ENCODE data around the gene DEPP1.
A peak's percentile ranks its signal among the peaks of the same experiment; 100 is the strongest.

DEPP1 gene

DNA sequence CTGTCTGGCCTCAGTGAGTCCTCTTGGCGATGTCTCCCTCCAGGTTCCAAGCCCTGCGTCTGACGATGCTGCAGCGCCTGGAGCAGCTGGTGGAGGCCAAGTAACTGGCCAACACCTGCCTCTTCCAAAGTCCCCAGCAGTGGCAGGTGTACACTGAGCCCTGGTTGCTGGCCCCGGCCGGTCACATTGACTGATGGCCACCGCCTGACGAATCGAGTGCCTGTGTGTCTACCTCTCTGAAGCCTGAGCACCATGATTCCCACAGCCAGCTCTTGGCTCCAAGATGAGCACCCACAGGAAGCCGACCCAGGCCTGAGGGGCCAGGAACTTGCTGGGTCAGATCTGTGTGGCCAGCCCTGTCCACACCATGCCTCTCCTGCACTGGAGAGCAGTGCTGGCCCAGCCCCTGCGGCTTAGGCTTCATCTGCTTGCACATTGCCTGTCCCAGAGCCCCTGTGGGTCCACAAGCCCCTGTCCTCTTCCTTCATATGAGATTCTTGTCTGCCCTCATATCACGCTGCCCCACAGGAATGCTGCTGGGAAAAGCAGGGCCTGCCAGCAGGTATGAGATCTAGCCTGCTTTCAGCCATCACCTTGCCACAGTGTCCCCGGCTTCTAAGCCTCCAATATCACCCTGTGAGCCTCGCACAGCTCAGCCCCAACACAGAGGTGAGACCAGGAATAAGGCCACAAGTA is 14.8 kb upstream of the DEPP1 start:
- H3K36me3 ChIP-seq (ENCODE audit: control insufficient read depth in 4 of 4, insufficient read depth in 4 of 4, low read length in 3 of 4) = no peaks in the 10 kb centered on the region
- 97% methylated on average over 14 of the region's 14 CpGs for WGBS (ENCODE audit: insufficient coverage)
- no peak overlapping the region for H3K4me3 ChIP-seq (ENCODE audit: control insufficient read depth in 1 of 7, extremely low read depth in 1 of 7, insufficient read depth in 4 of 7, low read depth in 2 of 7, low read length in 6 of 7)
- H3K27me3 ChIP-seq (replicated peaks in 2 of 5; ENCODE audit: control insufficient read depth in 4 of 5, insufficient read depth in 5 of 5, low read length in 4 of 5) = no peaks in the 10 kb centered on the region
- ChIA-PET CTCF (interaction anchor here (1.7 to 9.8 kb wide), 4 partner anchors 10 to 69 kb away, joined by 4 to 84 read pairs (median 26); partner anchors contain the start of gene DEPP1), POLR2A (no interaction called here)
- no peak for DNase-seq
- no peaks in the 10 kb centered on the region for H3K9me3 ChIP-seq (ENCODE audit: control extremely low read depth in 1 of 5, control insufficient read depth in 4 of 5, insufficient read depth in 2 of 5, low read depth in 1 of 5, low read length in 4 of 5)
- peaks cover 9 to 62% (median 44%) of the 10 kb centered on the region in 4 experiments for H3K4me1 ChIP-seq (ENCODE audit: control extremely low read depth in 1 of 4, control insufficient read depth in 4 of 4, insufficient read depth in 4 of 4, low read length in 3 of 4)
- no peak overlapping the region for H3K27ac ChIP-seq (ENCODE audit: insufficient read depth in 1 of 2, low read depth in 1 of 2, low read length in 2 of 2, poor library complexity in 1 of 2, severe bottlenecking in 2 of 2)

DNA sequence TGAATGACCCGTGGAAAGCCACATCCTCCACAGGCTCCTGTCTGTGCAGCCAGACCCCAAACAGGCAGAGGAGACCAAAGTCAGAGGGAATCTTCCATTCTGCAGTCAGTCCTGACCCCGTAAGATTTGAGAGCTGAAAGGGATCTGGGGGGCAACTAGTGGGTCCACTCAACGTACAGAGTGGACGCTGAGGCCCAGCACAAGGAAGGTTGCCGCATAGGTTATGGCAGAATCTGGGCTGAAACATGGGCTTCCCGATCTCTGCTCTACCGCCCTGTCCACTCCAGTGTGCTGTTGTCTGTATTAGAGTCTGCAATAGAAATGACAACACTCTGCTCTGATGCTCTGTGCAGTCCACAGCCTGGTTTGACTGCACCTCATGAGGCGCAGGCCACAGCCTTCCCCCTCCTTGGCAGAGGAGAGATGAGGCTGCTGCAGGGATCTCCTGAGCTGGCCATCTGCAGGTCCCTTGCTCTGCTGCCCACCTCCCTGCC is 14.2 kb upstream of the DEPP1 start:
- 92% methylated on average over 8 of the region's 8 CpGs for WGBS (ENCODE audit: insufficient coverage)
- no peak overlapping the region for H3K27ac ChIP-seq (ENCODE audit: insufficient read depth in 1 of 2, low read depth in 1 of 2, low read length in 2 of 2, poor library complexity in 1 of 2, severe bottlenecking in 2 of 2)
- H3K4me3 ChIP-seq (ENCODE audit: control insufficient read depth in 1 of 7, extremely low read depth in 1 of 7, insufficient read depth in 4 of 7, low read depth in 2 of 7, low read length in 6 of 7) = no peak overlapping the region
- H3K27me3 ChIP-seq (replicated peaks in 2 of 5; ENCODE audit: control insufficient read depth in 4 of 5, insufficient read depth in 5 of 5, low read length in 4 of 5) = no peaks in the 10 kb centered on the region
- DNase-seq = no peak
- ChIA-PET CTCF (interaction anchor here (1.7 to 9.8 kb wide), 4 partner anchors 11 to 68 kb away, joined by 4 to 84 read pairs (median 26); partner anchors contain the start of gene DEPP1), POLR2A (no interaction called here)
- peaks cover 9 to 56% (median 41%) of the 10 kb centered on the region in 4 experiments for H3K4me1 ChIP-seq (ENCODE audit: control extremely low read depth in 1 of 4, control insufficient read depth in 4 of 4, insufficient read depth in 4 of 4, low read length in 3 of 4)
- H3K36me3 ChIP-seq (ENCODE audit: control insufficient read depth in 4 of 4, insufficient read depth in 4 of 4, low read length in 3 of 4) = no peaks in the 10 kb centered on the region
- H3K9me3 ChIP-seq (ENCODE audit: control extremely low read depth in 1 of 5, control insufficient read depth in 4 of 5, insufficient read depth in 2 of 5, low read depth in 1 of 5, low read length in 4 of 5) = no peaks in the 10 kb centered on the region

DNA sequence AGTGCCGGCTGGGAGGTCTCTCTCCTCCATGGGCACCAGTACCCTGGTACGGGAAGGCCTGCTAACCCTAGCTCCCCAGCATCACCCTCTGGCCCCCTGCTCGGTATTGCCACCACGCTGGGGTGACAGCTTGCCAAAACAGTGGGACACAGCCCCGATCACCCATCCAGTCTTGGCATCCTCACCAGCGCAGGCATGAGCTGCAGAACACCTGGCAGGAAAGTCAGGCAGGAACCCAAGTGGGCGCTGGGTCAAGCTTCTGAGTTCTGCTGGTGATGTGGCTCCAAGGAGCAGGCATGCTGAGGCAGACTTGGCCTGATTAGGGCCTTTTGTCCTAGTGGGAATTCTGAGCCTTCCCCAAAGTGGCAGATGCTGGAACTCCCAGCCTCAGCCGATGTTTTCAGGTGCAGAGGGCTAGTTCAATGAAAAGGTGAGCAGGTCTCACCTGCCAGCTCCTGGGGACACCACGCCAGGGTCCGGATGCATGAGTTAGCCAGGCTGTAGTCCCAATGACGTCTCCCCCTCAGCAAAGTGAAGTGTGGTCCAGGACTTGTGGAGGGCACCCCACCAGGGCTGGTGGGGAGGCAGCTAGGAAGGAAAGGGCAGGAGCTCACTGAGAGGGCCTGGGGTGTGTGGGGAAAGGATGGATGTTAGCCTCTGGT is 13.6 kb upstream of the DEPP1 start:
- 95% methylated on average over 11 of the region's 11 CpGs for WGBS (ENCODE audit: insufficient coverage)
- ChIA-PET CTCF (interaction anchor here (1.7 to 9.8 kb wide), 4 partner anchors 11 to 68 kb away, joined by 4 to 84 read pairs (median 26); partner anchors contain the start of gene DEPP1), POLR2A (no interaction called here)

DNA sequence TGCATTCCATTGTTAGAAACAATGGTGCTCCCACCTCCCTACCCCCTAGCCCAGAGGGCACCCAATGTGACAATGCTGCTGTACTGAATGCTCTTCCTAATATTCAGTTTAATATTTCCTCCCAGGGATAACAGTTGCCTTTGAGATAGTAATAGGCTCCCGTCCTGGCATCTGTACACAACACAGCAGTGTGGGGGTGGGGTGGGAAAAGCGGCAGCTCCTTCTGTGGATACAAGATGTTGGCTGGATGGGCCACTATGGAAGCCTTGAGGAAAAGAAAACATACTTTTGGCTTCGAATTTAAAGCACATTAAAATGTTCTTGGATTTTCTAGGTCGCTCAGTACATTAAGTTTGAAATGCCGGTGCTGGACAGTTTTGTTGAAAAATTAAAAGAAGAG is 13.0 kb upstream of the DEPP1 start:
- no peaks in the 10 kb centered on the region for H3K27me3 ChIP-seq (replicated peaks in 2 of 5; ENCODE audit: control insufficient read depth in 4 of 5, insufficient read depth in 5 of 5, low read length in 4 of 5)
- no peak overlapping the region for H3K4me3 ChIP-seq (ENCODE audit: control insufficient read depth in 1 of 7, extremely low read depth in 1 of 7, insufficient read depth in 4 of 7, low read depth in 2 of 7, low read length in 6 of 7)
- CTCF ChIA-PET = interaction anchor here (0.9 to 9.8 kb wide), 6 partner anchors 11 to 57 kb away, joined by 4 to 84 read pairs (median 8); partner anchors contain the start of gene DEPP1
- POLR2A ChIA-PET = no interaction called here
- WGBS (ENCODE audit: insufficient coverage) = 92% methylated on average over 5 of the region's 5 CpGs
- no peaks in the 10 kb centered on the region for H3K36me3 ChIP-seq (ENCODE audit: control insufficient read depth in 4 of 4, insufficient read depth in 4 of 4, low read length in 3 of 4)
- DNase-seq = no peak
- H3K27ac ChIP-seq (ENCODE audit: insufficient read depth in 1 of 2, low read depth in 1 of 2, low read length in 2 of 2, poor library complexity in 1 of 2, severe bottlenecking in 2 of 2) = no peak overlapping the region
- peaks cover 5 to 47% (median 32%) of the 10 kb centered on the region in 4 experiments for H3K4me1 ChIP-seq (ENCODE audit: control extremely low read depth in 1 of 4, control insufficient read depth in 4 of 4, insufficient read depth in 4 of 4, low read length in 3 of 4)
- H3K9me3 ChIP-seq (ENCODE audit: control extremely low read depth in 1 of 5, control insufficient read depth in 4 of 5, insufficient read depth in 2 of 5, low read depth in 1 of 5, low read length in 4 of 5) = no peaks in the 10 kb centered on the region

More for the DNA sequence above, 13.6 kb upstream of the DEPP1 start:
- Histone ChIP-seq H3K36me3 (ENCODE audit: control insufficient read depth in 4 of 4, insufficient read depth in 4 of 4, low read length in 3 of 4) (no peaks in the 10 kb centered on the region), H3K4me3 (ENCODE audit: control insufficient read depth in 1 of 7, extremely low read depth in 1 of 7, insufficient read depth in 4 of 7, low read depth in 2 of 7, low read length in 6 of 7) (no peak overlapping the region), H3K4me1 (ENCODE audit: control extremely low read depth in 1 of 4, control insufficient read depth in 4 of 4, insufficient read depth in 4 of 4, low read length in 3 of 4) (peaks cover 9 to 50% (median 37%) of the 10 kb centered on the region in 4 experiments), H3K9me3 (ENCODE audit: control extremely low read depth in 1 of 5, control insufficient read depth in 4 of 5, insufficient read depth in 2 of 5, low read depth in 1 of 5, low read length in 4 of 5) (no peaks in the 10 kb centered on the region), H3K27ac (ENCODE audit: insufficient read depth in 1 of 2, low read depth in 1 of 2, low read length in 2 of 2, poor library complexity in 1 of 2, severe bottlenecking in 2 of 2) (no peak overlapping the region), H3K27me3 (replicated peaks in 2 of 5; ENCODE audit: control insufficient read depth in 4 of 5, insufficient read depth in 5 of 5, low read length in 4 of 5) (no peaks in the 10 kb centered on the region)
- no peak for DNase-seq

DNA sequence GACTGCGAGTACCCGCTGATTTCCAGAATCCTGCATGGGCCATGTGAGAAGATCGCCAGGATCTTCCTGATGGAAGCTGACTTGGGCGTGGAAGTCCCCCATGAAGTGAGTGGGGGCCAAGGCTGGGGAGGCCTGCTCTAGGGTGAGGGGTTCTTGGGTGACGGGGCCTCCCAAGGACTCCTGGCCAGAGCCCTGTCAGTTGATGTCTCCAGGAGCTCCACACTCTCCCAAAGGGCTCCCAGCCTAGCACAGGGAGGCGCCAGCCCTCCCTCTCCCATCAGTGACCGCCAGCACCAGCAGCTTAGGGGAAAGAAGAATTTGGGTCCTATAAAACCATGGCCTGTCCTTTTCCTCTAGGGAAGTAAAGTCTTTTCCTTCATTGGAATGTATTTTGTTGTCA is 12.4 kb upstream of the DEPP1 start:
- Histone ChIP-seq H3K4me1 (ENCODE audit: control extremely low read depth in 1 of 4, control insufficient read depth in 4 of 4, insufficient read depth in 4 of 4, low read length in 3 of 4) (peaks cover 5 to 47% (median 29%) of the 10 kb centered on the region in 4 experiments), H3K27ac (ENCODE audit: insufficient read depth in 1 of 2, low read depth in 1 of 2, low read length in 2 of 2, poor library complexity in 1 of 2, severe bottlenecking in 2 of 2) (no peak overlapping the region), H3K27me3 (replicated peaks in 2 of 5; ENCODE audit: control insufficient read depth in 4 of 5, insufficient read depth in 5 of 5, low read length in 4 of 5) (no peaks in the 10 kb centered on the region), H3K9me3 (ENCODE audit: control extremely low read depth in 1 of 5, control insufficient read depth in 4 of 5, insufficient read depth in 2 of 5, low read depth in 1 of 5, low read length in 4 of 5) (no peaks in the 10 kb centered on the region), H3K36me3 (ENCODE audit: control insufficient read depth in 4 of 4, insufficient read depth in 4 of 4, low read length in 3 of 4) (no peaks in the 10 kb centered on the region), H3K4me3 (ENCODE audit: control insufficient read depth in 1 of 7, extremely low read depth in 1 of 7, insufficient read depth in 4 of 7, low read depth in 2 of 7, low read length in 6 of 7) (no peak overlapping the region)
- DNase-seq = no peak
- ChIA-PET POLR2A (no interaction called here), CTCF (interaction anchor here (0.9 to 9.8 kb wide), 10 partner anchors 9 to 60 kb away, joined by 3 to 84 read pairs (median 4); partner anchors contain the start of gene DEPP1)
- WGBS (ENCODE audit: insufficient coverage) = 98% methylated on average over 4 of the region's 7 CpGs

DNA sequence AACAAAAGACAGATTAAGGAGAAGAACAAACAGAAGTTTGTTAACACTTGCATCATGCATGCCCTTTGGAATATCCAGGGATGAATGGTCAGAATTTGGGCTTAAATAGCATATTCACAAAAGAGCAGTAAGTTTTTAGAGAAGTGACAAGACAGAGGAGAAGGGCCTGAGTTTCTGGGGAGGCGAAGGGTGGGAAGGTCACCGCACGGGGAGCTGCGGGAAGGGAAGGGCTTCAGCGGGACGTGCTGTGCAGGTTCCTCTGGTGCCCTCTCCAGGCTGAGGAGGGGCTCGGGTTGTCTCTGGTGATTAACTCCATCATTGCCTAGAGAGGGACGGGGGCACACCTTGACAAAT is 11.7 kb upstream of the DEPP1 start:
- ChIA-PET CTCF (interaction anchor here (1.1 to 9.8 kb wide), 10 partner anchors 10 to 61 kb away, joined by 3 to 84 read pairs (median 6); partner anchors contain the start of gene DEPP1), POLR2A (interaction anchor here (1.0 kb wide), 1 partner anchor 18 kb away, joined by 3 read pairs; no protein-coding TSS in a partner anchor)
- H3K36me3 ChIP-seq (ENCODE audit: control insufficient read depth in 4 of 4, insufficient read depth in 4 of 4, low read length in 3 of 4) = no peaks in the 10 kb centered on the region
- H3K9me3 ChIP-seq (ENCODE audit: control extremely low read depth in 1 of 5, control insufficient read depth in 4 of 5, insufficient read depth in 2 of 5, low read depth in 1 of 5, low read length in 4 of 5) = no peaks in the 10 kb centered on the region
- WGBS (ENCODE audit: insufficient coverage) = 6% methylated on average over 8 of the region's 8 CpGs
- no peak overlapping the region for H3K27ac ChIP-seq (ENCODE audit: insufficient read depth in 1 of 2, low read depth in 1 of 2, low read length in 2 of 2, poor library complexity in 1 of 2, severe bottlenecking in 2 of 2)
- peak; percentile 62 to 73 (median 69) for DNase-seq
- peaks cover 0 to 41% (median 22%) of the 10 kb centered on the region in 4 experiments for H3K4me1 ChIP-seq (ENCODE audit: control extremely low read depth in 1 of 4, control insufficient read depth in 4 of 4, insufficient read depth in 4 of 4, low read length in 3 of 4)
- H3K27me3 ChIP-seq (replicated peaks in 2 of 5; ENCODE audit: control insufficient read depth in 4 of 5, insufficient read depth in 5 of 5, low read length in 4 of 5) = no peaks in the 10 kb centered on the region
- H3K4me3 ChIP-seq (ENCODE audit: control insufficient read depth in 1 of 7, extremely low read depth in 1 of 7, insufficient read depth in 4 of 7, low read depth in 2 of 7, low read length in 6 of 7) = no peak overlapping the region
